K562 treated with DMSO at 1 percent for 4 hours (cell line): ENCODE measurements around the gene C4BPB. TPM values are rescaled to one million over a fixed set of nuclear protein-coding genes. Genes with fewer than 3 reads are reported as not detected.

ENCODE experiments used
- total RNA-seq: library from RNA; unstranded; fragments of 300-600 nt; gene quantifications from 2 replicates; pipeline ENCODE4 v1.2.3, GENCODE V29; 2022; ENCODE audit not compliant: insufficient read depth

The C4BPB gene
- not detected in 2 replicates for total RNA-seq

GRCh38 chr1:207088701-207089626 is at the start of gene C4BPB:
C4BPB (plus strand) TSS chr1:207088860; CDS start chr1:207089532, 672 bp downstream.

GRCh38 chr1:207051191-207051943 is 37.3 kb upstream of the C4BPB start, which contains the start of gene YOD1:
YOD1 (minus strand) TSS chr1:207051208; CDS start chr1:207051030, 178 bp downstream.

GRCh38 chr1:207052911-207053769 is 35.5 kb upstream of the C4BPB start, which contains the start of gene PFKFB2:
PFKFB2 (plus strand) TSS chr1:207053275; CDS start chr1:207054718, 1,443 bp downstream.

GRCh38 chr1:207103892-207104373 is 15.3 kb downstream of the C4BPB start, which contains the start of gene C4BPA:
C4BPA (plus strand) TSS chr1:207104233; CDS start chr1:207113026, 8,793 bp downstream.

Other genes starting within 250 kb of the C4BPB start
- not detected in 2 replicates for gene IL20, start 223.2 kb upstream of the C4BPB start, total RNA-seq
- not detected in 2 replicates for gene IL24, start 191.4 kb upstream of the C4BPB start, total RNA-seq
- gene FCMR, start 166.9 kb upstream of the C4BPB start, total RNA-seq = not detected in 2 replicates
- 0.13 TPM in 1 of 2 replicates, not detected in the other for gene PIGR, start 142.4 kb upstream of the C4BPB start, total RNA-seq
- not detected in 2 replicates for gene FCAMR, start 118.4 kb upstream of the C4BPB start, total RNA-seq
- gene C1orf116, start 56.1 kb upstream of the C4BPB start, total RNA-seq = 1.4 and 1.7 TPM in 2 replicates
- 17.7 and 23.6 TPM in 2 replicates for gene YOD1, start 37.7 kb upstream of the C4BPB start, total RNA-seq
- gene PFKFB2, start 35.6 kb upstream of the C4BPB start, total RNA-seq = 13.8 and 17.5 TPM in 2 replicates
- 0.57 and 0.73 TPM in 2 replicates for gene C4BPA, start 15.4 kb downstream of the C4BPB start, total RNA-seq
- gene CD55, start 232.8 kb downstream of the C4BPB start, total RNA-seq = 57.0 and 74.4 TPM in 2 replicates